ENCODE measurements around the gene CATSPERD.

DNA sequence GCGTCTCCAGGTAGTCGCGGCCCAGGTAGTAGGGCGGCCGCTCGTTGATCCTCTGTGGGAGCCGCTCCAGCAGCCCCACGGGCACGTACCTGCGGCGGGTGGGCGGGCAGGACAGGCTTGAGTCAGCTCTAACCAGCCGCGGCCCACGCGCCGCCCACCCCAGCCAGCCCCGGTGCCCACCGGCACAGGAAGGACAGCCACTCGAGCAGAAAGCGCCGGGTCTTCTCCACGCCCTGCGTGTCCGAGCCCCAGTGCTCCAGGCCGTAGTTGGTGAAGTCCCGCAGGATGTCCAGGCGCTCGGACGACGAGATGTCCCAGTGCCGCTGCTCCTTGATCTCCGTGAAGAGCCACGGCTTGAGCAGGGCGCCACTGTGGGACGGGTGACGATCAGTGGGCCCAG is 65.0 kb downstream of the CATSPERD start:
- TF ChIP-seq RFX5 (IDR thresholded peaks at IDR 0.05; ENCODE audit: low read depth, low read length) (no peak), CTCF (conservative IDR thresholded peaks at IDR 0.05; ENCODE audit: low read depth, low read length) (no peak), POLR2A (IDR thresholded peaks at IDR 0.05; ENCODE audit: low read depth, low read length) (no peak), NFE2L2 (IDR thresholded peaks at IDR 0.05; ENCODE audit: low read depth, low read length) (no peak), FOS (IDR thresholded peaks at IDR 0.05; ENCODE audit: low read depth, low read length) (no peak), MAFK (IDR thresholded peaks at IDR 0.05; ENCODE audit: low read depth, low read length) (no peak), RAD21 (IDR thresholded peaks at IDR 0.05; ENCODE audit: low read length) (no peak), MXI1 (IDR thresholded peaks at IDR 0.05; ENCODE audit: borderline replicate concordance, low read depth, low read length) (no peak), CEBPB (IDR thresholded peaks at IDR 0.05; ENCODE audit: low read depth, low read length) (no peak), USF2 (IDR thresholded peaks at IDR 0.05; ENCODE audit: low read depth, low read length) (no peak), SMC3 (IDR thresholded peaks at IDR 0.05; ENCODE audit: low read depth, low read length) (no peak), MAZ (IDR thresholded peaks at IDR 0.05; ENCODE audit: borderline replicate concordance, low read depth, low read length) (no peak)
- TF ChIP-seq, protein P1, sequence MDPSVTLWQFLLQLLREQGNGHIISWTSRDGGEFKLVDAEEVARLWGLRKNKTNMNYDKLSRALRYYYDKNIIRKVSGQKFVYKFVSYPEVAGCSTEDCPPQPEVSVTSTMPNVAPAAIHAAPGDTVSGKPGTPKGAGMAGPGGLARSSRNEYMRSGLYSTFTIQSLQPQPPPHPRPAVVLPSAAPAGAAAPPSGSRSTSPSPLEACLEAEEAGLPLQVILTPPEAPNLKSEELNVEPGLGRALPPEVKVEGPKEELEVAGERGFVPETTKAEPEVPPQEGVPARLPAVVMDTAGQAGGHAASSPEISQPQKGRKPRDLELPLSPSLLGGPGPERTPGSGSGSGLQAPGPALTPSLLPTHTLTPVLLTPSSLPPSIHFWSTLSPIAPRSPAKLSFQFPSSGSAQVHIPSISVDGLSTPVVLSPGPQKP (IDR thresholded peaks at IDR 0.05; ENCODE audit: borderline replicate concordance, low read depth, low read length), result no peak
